Esophagus squamous epithelium (tissue), 5 donors: ENCODE measurements around the gene ZNF532. TPM values are rescaled to one million over a fixed set of nuclear protein-coding genes. Genes with fewer than 3 reads are reported as not detected.

ENCODE experiments used
- DNase-seq: peaks from one replicate; lab custom pipeline; 2025; lab: John Stamatoyannopoulos, UW
- H3K27ac ChIP-seq, 4 donors: fragments of 200-600 bp; sonication (generic); one replicate each; pipeline ENCODE4 v1.5.1; 2016 to 2019; ENCODE audit warnings: mild to moderate bottlenecking in 1 of 4
- H3K27me3 ChIP-seq, 4 donors: fragments of 200-600 bp; sonication (generic); 1 replicate in 3 of 4; 2 replicates in 1 of 4; pipeline versions ENCODE4 v1.5.1 to v1.6.0; 2017 to 2021; ENCODE audit warnings: antibody characterized with exemption in 1 of 4
- H3K36me3 ChIP-seq, 3 donors: fragments of 200-600 bp; sonication (generic); one replicate each; pipeline ENCODE4 v1.5.1; 2016 to 2019
- H3K4me1 ChIP-seq, 3 donors: fragments of 200-600 bp; sonication (generic); one replicate each; pipeline ENCODE4 v1.5.1; 2017 to 2019
- H3K4me3 ChIP-seq, 4 donors: fragments of 200-600 bp; sonication (generic); 1 replicate in 3 of 4; 2 replicates in 1 of 4; pipeline ENCODE4 v1.5.1; 2016 to 2019; ENCODE audit warnings: mild to moderate bottlenecking in 2 of 4, moderate library complexity in 1 of 4
- H3K9me3 ChIP-seq, 3 donors: fragments of 200-600 bp; sonication (generic); one replicate each; pipeline ENCODE4 v1.5.1; 2016 to 2019
- CTCF ChIP-seq, 6 experiments: fragments of 450-650 bp in 4 of 6; fragments of 200-600 bp in 2 of 6; sonication (generic) in 2 of 6; IDR thresholded peaks; one replicate each; pipeline ENCODE4 v1.5.1; 2016 to 2019; ENCODE audit warnings: antibody characterized with exemption in 6 of 6, mild to moderate bottlenecking in 4 of 6, moderate library complexity in 4 of 6
- POLR2A ChIP-seq, 4 donors: fragments of 450-650 bp; IDR thresholded peaks; one replicate each; pipeline ENCODE4 v1.6.1; 2017; ENCODE audit warnings: antibody characterized with exemption in 4 of 4, mild to moderate bottlenecking in 4 of 4, moderate library complexity in 3 of 4
- WGBS, 2 donors: methylation state at CpG; one replicate each; pipeline ENCODE4 v1.1.5; 2018; 5-methylcytosine and 5-hydroxymethylcytosine counted together
- intact Hi-C: fragments of 100-400 bp; cut with DNase I; formaldehyde crosslinking; loops from one replicate; pipeline ENCODE4 v1.15.0; 2022
- total RNA-seq, 4 donors: library from RNA; depleted of rRNA; stranded (reverse); fragments of >200 nt; gene quantifications; one replicate each; pipeline ENCODE4 v1.1.0, GENCODE V29; 2016
- donor health status: DM: yes; HTN: yes; CAD: no.

Gene ZNF532
- total RNA-seq, 4 donors from 2014 or later: 30.7 to 52.3 (median 32.6) TPM

DNA sequence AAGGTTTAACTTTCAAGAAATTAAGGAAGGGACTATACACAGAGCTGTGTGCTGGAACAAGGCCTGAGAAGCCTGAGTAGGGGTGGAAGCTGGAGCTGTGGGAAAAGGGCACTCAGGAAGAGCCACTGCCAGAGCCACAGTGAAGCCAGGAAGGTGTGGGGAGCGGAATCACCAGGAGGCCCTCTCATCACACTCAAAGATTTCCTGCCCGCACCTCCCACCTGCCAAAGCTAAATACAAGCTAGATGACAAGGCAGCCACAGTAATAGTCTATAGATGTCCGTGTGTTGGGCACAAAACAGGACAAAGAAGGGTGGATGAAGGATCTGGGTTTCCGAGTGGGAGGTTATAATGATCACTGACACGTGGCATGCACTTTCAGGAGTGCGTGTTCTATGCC, 126.0 kb downstream of the ZNF532 start:
- TF ChIP-seq CTCF (IDR thresholded peaks at IDR 0.05): no peak
- no peak for TF ChIP-seq POLR2A (IDR thresholded peaks at IDR 0.05)
- Histone ChIP-seq H3K4me1 (peaks cover 0 to 18% (median 9%) of the 10 kb centered on the region in 3 donors), H3K27ac (peak overlapping the region in 3 of 4 donors; percentile 21 to 82 (median 65)), H3K27me3 (no peaks in the 10 kb centered on the region), H3K9me3 (no peaks in the 10 kb centered on the region), H3K4me3 (no peak overlapping the region), H3K36me3 (no peaks in the 10 kb centered on the region)
- intact Hi-C loops: no loop called here
- 64 to 82% methylated on average over 6 of the region's 6 CpGs for WGBS, 2 donors
- DNase-seq: no peak

DNA sequence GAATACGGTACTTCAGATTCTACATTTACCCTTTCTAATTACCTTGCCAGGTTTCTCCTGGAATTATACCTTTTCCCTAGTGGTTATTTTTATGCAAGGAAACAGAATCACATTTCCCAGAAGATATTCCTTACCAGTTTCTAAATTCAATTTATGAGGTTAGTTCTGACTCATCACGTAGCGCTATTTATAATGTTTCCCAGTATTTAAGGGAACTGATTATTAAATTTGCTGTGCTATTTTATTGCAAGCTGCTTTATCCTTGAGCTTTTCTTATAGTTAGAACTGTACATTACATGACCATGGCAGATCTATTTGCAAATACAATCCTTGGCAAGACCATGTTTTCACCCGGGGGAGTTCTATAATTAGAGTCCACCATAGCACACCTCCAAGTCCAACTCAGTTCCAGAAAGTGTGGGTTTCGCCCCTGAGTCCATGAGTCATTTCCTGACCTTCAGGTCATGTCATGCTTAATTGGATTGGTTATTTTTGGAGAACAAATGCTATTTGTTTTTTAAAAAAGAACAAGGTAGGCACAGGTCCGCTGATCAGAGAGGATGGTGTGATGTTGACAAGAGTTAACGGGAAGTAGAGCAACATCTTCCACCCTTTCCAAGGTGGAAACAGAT, 126.6 kb downstream of the ZNF532 start:
- DNase-seq: no peak
- Histone ChIP-seq H3K4me3 (no peak overlapping the region), H3K36me3 (no peaks in the 10 kb centered on the region), H3K9me3 (no peaks in the 10 kb centered on the region), H3K4me1 (peaks cover 0 to 18% (median 9%) of the 10 kb centered on the region in 3 donors), H3K27me3 (no peaks in the 10 kb centered on the region), H3K27ac (peak overlapping the region in 3 of 4 donors; percentile 39 to 82 (median 65))
- TF ChIP-seq POLR2A (IDR thresholded peaks at IDR 0.05): no peak
- no peak for TF ChIP-seq CTCF (IDR thresholded peaks at IDR 0.05)
- intact Hi-C loops: no loop called here
- WGBS, 2 donors: 36 to 43% methylated on average over 7 of the region's 7 CpGs

DNA sequence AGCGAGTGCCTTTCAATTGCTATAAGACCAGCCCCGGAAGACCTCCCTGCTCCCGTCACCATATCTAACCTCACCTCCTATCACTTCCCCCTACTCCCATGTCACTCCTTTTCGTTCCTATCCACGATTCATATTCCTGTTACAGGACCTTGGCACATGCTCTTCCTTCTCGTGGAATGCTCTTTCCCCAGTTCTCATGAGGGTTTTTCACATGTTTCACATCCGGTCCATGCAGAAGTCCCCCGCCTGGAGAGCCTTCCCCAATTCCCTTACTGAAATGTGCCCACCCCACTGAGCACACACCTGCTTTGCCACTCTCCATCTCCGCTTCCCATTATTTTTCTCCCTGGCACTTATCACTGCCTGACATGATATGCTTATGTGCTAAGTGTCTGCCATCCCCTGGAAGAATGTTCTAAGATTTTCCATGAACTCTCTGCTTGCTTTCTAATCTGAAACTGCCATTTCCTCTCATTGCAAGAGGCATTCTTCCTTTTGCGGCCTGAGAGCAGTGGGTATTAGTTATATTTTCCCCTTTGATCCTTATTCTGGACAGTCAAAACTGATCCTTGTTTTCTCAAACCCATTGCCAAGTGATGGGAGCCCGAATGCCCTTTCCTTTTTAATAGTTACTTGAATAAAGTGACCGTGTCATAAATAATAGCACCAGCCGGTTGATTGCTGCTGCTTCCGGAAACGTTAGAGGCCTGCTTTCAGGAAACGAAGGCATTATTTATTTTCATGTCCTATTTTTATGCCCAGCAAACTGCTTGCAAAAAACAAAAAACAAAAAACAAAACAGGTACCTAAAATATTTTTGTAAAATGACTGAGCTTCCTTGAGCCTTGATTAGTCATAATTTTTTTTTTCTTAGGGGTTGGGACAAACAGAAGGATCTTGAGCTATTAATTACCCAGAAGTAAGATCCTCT, 127.9 kb downstream of the ZNF532 start:
- Histone ChIP-seq H3K27ac (peak overlapping the region in 3 of 4 donors; percentile 39 to 82 (median 65)), H3K27me3 (no peaks in the 10 kb centered on the region), H3K4me1 (peaks cover 0 to 20% (median 9%) of the 10 kb centered on the region in 3 donors), H3K9me3 (no peaks in the 10 kb centered on the region), H3K36me3 (no peaks in the 10 kb centered on the region), H3K4me3 (no peak overlapping the region)
- TF ChIP-seq CTCF (IDR thresholded peaks at IDR 0.05) (no peak), POLR2A (IDR thresholded peaks at IDR 0.05) (no peak)
- WGBS, 2 donors: 66 to 68% methylated on average over 15 to 16 of the region's 16 CpGs
- intact Hi-C loops: no loop called here
- DNase-seq: no peak

GRCh38 chr18:58993260-58993659, 128.6 kb downstream of the ZNF532 start:
- WGBS, 2 donors: 35 to 42% methylated on average over 4 of the region's 4 CpGs

More at GRCh38 chr18:58993260-58993659, 128.6 kb downstream of the ZNF532 start:
- no peaks in the 10 kb centered on the region for H3K9me3 ChIP-seq
- no peak for DNase-seq
- H3K36me3 ChIP-seq: no peaks in the 10 kb centered on the region
- TF ChIP-seq POLR2A (IDR thresholded peaks at IDR 0.05) (no peak), CTCF (IDR thresholded peaks at IDR 0.05) (no peak)
- no peak overlapping the region for H3K4me3 ChIP-seq
- peak overlapping the region in 2 of 4 donors; percentile 39 to 65 for H3K27ac ChIP-seq
- no peaks in the 10 kb centered on the region for H3K27me3 ChIP-seq
- intact Hi-C loops: no loop called here
- H3K4me1 ChIP-seq: peaks cover 0 to 24% (median 9%) of the 10 kb centered on the region in 3 donors
